Endothelial cell of umbilical vein (primary cell): ENCODE results near the gene CASP7. TPM values are rescaled to one million over a fixed set of nuclear protein-coding genes. Genes with fewer than 3 reads are reported as not detected.

Experiments
- BruUV-seq: library from RNA; stranded (reverse); fragments of 400-500 nt; replicated peaks from 2 replicates; lab custom pipeline; 2021; lab: Mats Ljungman, UMichigan
- CTCF ChIA-PET: fragments of 300-600, 350-600 bp; sonication (Branson Sonifier 250); formaldehyde crosslinking; loops from one replicate; lab custom pipeline; 2021; ENCODE audit warnings: antibody characterized with exemption, inconsistent platforms; lab: Charles Lee
- POLR2A ChIA-PET: fragments of 300-600, 350-600 bp; sonication (Branson Sonifier 250); formaldehyde crosslinking; loops from one replicate; lab custom pipeline; 2021; ENCODE audit warnings: antibody characterized with exemption, inconsistent platforms; lab: Charles Lee
- DNase-seq: peaks from one replicate; pipeline ENCODE4 v3.0.0-alpha.2; 2011; ENCODE audit warnings: low read depth, low spot score
- FAIRE-seq: peaks from 2 replicates; lab custom pipeline; 2011; peaks lifted over from hg19 to GRCh38; lab: Jason Lieb, UNC
- H2AFZ ChIP-seq: 2 replicates; pipeline ENCODE4 v1.6.0; 2012; ENCODE audit warnings: low read depth, low read length, control low read depth, inconsistent platforms
- H3K27ac ChIP-seq: 2 replicates; pipeline ENCODE4 v1.5.1; 2011; ENCODE audit warnings: low read depth, mild to moderate bottlenecking, control low read depth, low read length, moderate library complexity; ENCODE audit not compliant: insufficient read depth
- H3K27me3 ChIP-seq, 2 experiments: 2 replicates each; pipeline versions ENCODE4 v1.6.0 to v1.6.1; 2011; ENCODE audit warnings: low read length in 2 of 2, mixed read lengths in 1 of 2; ENCODE audit not compliant: control insufficient read depth in 2 of 2, insufficient read depth in 2 of 2
- H3K36me3 ChIP-seq, 2 experiments: 2 replicates in 1 of 2; 3 replicates in 1 of 2; pipeline ENCODE4 v1.5.1; 2011; ENCODE audit warnings: low read length in 2 of 2, mild to moderate bottlenecking in 1 of 2, moderate library complexity in 1 of 2; ENCODE audit not compliant: control insufficient read depth in 2 of 2, insufficient read depth in 2 of 2; ENCODE audit errors: extremely low read depth in 1 of 2
- H3K4me1 ChIP-seq: 3 replicates; pipeline ENCODE4 v1.5.1; 2011; ENCODE audit warnings: mild to moderate bottlenecking, low read length; ENCODE audit not compliant: control insufficient read depth, insufficient read depth; ENCODE audit errors: extremely low read depth
- H3K4me2 ChIP-seq: 2 replicates; pipeline ENCODE4 v1.6.1; 2011; ENCODE audit warnings: low read length, control low read depth, mixed read lengths; ENCODE audit not compliant: insufficient read depth
- H3K4me3 ChIP-seq, 3 experiments: fragments of 200-600 bp in 1 of 3; sonication (generic), shearing (Covaris generic) in 1 of 3; replicated peaks in 1 of 3; 2 replicates each; pipeline ENCODE4 v1.5.1; 2011 to 2016; ENCODE audit warnings: control low read depth in 3 of 3, low read length in 3 of 3, mild to moderate bottlenecking in 2 of 3, inconsistent platforms in 1 of 3, low read depth in 1 of 3, moderate library complexity in 1 of 3; ENCODE audit not compliant: insufficient read depth in 1 of 3
- H3K79me2 ChIP-seq: 2 replicates; pipeline ENCODE4 v1.6.0; 2012; ENCODE audit warnings: low read length, inconsistent platforms; ENCODE audit not compliant: control insufficient read depth, insufficient read depth
- H3K9ac ChIP-seq: replicated peaks from 2 replicates; pipeline ENCODE3; 2011; ENCODE audit warnings: low read length, control low read depth; ENCODE audit not compliant: insufficient read depth; ENCODE audit errors: extremely low read depth
- H3K9me1 ChIP-seq: replicated peaks from 3 replicates; pipeline ENCODE4 v1.6.0; 2011; ENCODE audit warnings: mild to moderate bottlenecking, low read length; ENCODE audit not compliant: control insufficient read depth, insufficient read depth; ENCODE audit errors: extremely low read depth
- H3K9me3 ChIP-seq: replicated peaks from 2 replicates; pipeline ENCODE4 v1.5.1; 2012; ENCODE audit warnings: low read length, inconsistent platforms; ENCODE audit not compliant: control insufficient read depth, insufficient read depth
- H4K20me1 ChIP-seq: replicated peaks from 2 replicates; pipeline ENCODE3; 2011; ENCODE audit warnings: mild to moderate bottlenecking, low read length; ENCODE audit not compliant: control insufficient read depth, insufficient read depth; ENCODE audit errors: extremely low read depth
- CTCF ChIP-seq, 2 donors: IDR thresholded peaks; 1 replicate in 1 of 2; 2 replicates in 1 of 2; pipeline ENCODE4 v1.5.1; 2011; ENCODE audit warnings: low read length in 2 of 2, mild to moderate bottlenecking in 2 of 2, moderate library complexity in 2 of 2, control low read depth in 1 of 2, inconsistent platforms in 1 of 2, low read depth in 1 of 2; ENCODE audit not compliant: insufficient read depth in 1 of 2; ENCODE audit errors: extremely low read depth in 1 of 2
- EZH2 ChIP-seq: IDR thresholded peaks from 2 replicates; pipeline ENCODE4 v1.6.1; 2012; ENCODE audit warnings: borderline replicate concordance, low read depth, mild to moderate bottlenecking, moderate library complexity, low read length, inconsistent platforms; ENCODE audit not compliant: severe bottlenecking
- FOS ChIP-seq: IDR thresholded peaks from 2 replicates; pipeline ENCODE4 v1.6.1; 2011; ENCODE audit warnings: mild to moderate bottlenecking, low read length, moderate library complexity, borderline replicate concordance; ENCODE audit not compliant: insufficient read depth
- GATA2 ChIP-seq: IDR thresholded peaks from 2 replicates; pipeline ENCODE4 v1.7.0; 2011; ENCODE audit warnings: low read depth, mild to moderate bottlenecking, moderate library complexity, mixed read lengths, low read length; ENCODE audit not compliant: insufficient read length, insufficient read depth
- JUN ChIP-seq: IDR thresholded peaks from 2 replicates; pipeline ENCODE4 v1.6.1; 2011; ENCODE audit warnings: borderline replicate concordance, low read depth; ENCODE audit not compliant: insufficient read length, insufficient read depth
- MAX ChIP-seq: IDR thresholded peaks from 2 replicates; pipeline ENCODE4 v1.6.1; 2011; ENCODE audit not compliant: insufficient read depth, insufficient read length
- MYC ChIP-seq: IDR thresholded peaks from one replicate; pipeline ENCODE4 v1.6.1; 2011; ENCODE audit warnings: mild to moderate bottlenecking, low read depth, low read length
- POLR2A ChIP-seq: IDR thresholded peaks from 2 replicates; pipeline ENCODE4 v1.6.1; 2012; ENCODE audit warnings: low read depth, mild to moderate bottlenecking, control low read depth, low read length
- POLR2AphosphoS5 ChIP-seq: IDR thresholded peaks from 2 replicates; pipeline ENCODE4 v1.6.1; 2012; ENCODE audit warnings: low read depth, mild to moderate bottlenecking, control low read depth, low read length, moderate library complexity; ENCODE audit not compliant: insufficient read depth
- dilution Hi-C: fragments of 300-500 bp; cut with MboI; formaldehyde crosslinking; loops from one replicate; pipeline ENCODE4 v1.15.0; 2019; ENCODE audit warnings: low sequenced_read_pairs; ENCODE audit not compliant: extremely low pct_ligation_motif_present
- intact Hi-C: fragments of 100-400 bp; cut with micrococcal nuclease; formaldehyde crosslinking; loops from one replicate; pipeline ENCODE4 v1.10.0; 2022
- polyA plus RNA-seq, 4 experiments: library from polyadenylated mRNA; depleted of rRNA in 3 of 4; stranded (reverse) in 3 of 4; unstranded in 1 of 4; fragments of >200 nt; gene quantifications; 2 replicates each; pipeline versions ENCODE4 v1.2.1 to v1.2.3, GENCODE V29; 2011 to 2012; ENCODE audit warnings: missing spikeins in 1 of 4
- total RNA-seq: library from RNA; stranded (reverse); gene quantifications from 2 replicates; pipeline ENCODE4 v1.2.3, GENCODE V29; 2021

The CASP7 gene
- total and polyA plus RNA-seq, 2 donors (not counting 3 experiments of a cell fraction or from before 2014, with no cell fraction given): 14.6 to 54.3 TPM

DNA sequence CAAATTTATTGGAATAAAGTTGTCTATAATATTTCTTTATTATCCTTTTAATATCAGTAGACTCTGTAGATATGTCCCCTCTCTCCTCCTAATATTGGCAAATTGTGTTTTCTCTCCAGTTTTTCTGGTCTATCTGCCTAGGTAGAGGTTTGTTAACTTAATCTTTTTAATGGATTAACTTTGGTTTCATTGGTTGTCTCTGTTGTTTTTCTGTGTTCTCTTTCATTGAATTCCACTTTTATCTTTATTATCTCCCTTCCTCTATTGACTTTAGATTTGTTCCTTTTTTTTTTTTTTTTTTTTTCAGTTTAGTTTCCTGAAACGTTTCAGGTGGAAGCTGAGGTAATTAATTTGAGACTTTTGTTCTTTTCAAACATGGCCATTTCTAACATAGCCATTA, 82.4 kb downstream of the CASP7 start:
- Histone ChIP-seq H3K27me3 (peaks cover 5 to 8% of the 10 kb centered on the region in 2 experiments), H3K9ac (no peak overlapping the region), H4K20me1 (no peaks in the 10 kb centered on the region), H3K36me3 (no peaks in the 10 kb centered on the region), H3K9me3 (no peaks in the 10 kb centered on the region), H3K4me2 (no peak overlapping the region), H3K79me2 (no peaks in the 10 kb centered on the region), H3K27ac (no peak overlapping the region), H2AFZ (no peak overlapping the region), H3K9me1 (no peaks in the 10 kb centered on the region), H3K4me1 (no peaks in the 10 kb centered on the region), H3K4me3 (no peak overlapping the region)
- POLR2A ChIA-PET: no interaction called here
- TF ChIP-seq FOS (no peak), POLR2A (no peak), MAX (no peak), CTCF (IDR thresholded peaks at IDR 0.05; ENCODE audit: extremely low read depth in 1 of 2, insufficient read depth in 1 of 2, low read depth in 1 of 2, low read length in 2 of 2) (no peak), JUN (no peak), EZH2 (no peak), GATA2 (no peak), POLR2AphosphoS5 (no peak), MYC (no peak)
- dilution Hi-C loops: no loop called here
- FAIRE-seq (no peak), DNase-seq (no peak)
- no TSS peak for BruUV-seq
- intact Hi-C loops: no loop called here
- CTCF ChIA-PET: interaction anchor here (1.5 kb wide), 1 partner anchor 17 kb away, joined by 3 read pairs; no protein-coding TSS in a partner anchor
